Hepatocyte (in vitro differentiated cells): ENCODE measurements around the gene IGF2.

ENCODE experiments used
- CTCF ChIP-seq: fragments of 200-600 bp; sonication (generic); IDR thresholded peaks from 2 replicates; pipeline ENCODE4 v1.5.1; 2016; ENCODE audit warnings: antibody characterized with exemption, mild to moderate bottlenecking; ENCODE audit not compliant: poor library complexity
- EZH2 ChIP-seq: fragments of 200-600 bp; sonication (generic); IDR thresholded peaks from 2 replicates; pipeline ENCODE4 v1.6.1; 2016; ENCODE audit warnings: antibody characterized with exemption, mild to moderate bottlenecking, borderline replicate concordance

- TF ChIP-seq CTCF (no peak), EZH2 (no peak)
Observed at GRCh38 chr11:2107521-2107920, 31.7 kb downstream of the IGF2 start.
